HG02938 (cell line): ENCODE results near the gene SHROOM3.

ENCODE experiments used
- ATAC-seq: cut with Tn5 transposase; IDR thresholded peaks from one replicate; pipeline ENCODE4 v1.9.1; 2021; ENCODE audit warnings: mild to moderate bottlenecking, moderate library complexity; ENCODE audit not compliant: unreplicated experiment

SHROOM3 gene

DNA sequence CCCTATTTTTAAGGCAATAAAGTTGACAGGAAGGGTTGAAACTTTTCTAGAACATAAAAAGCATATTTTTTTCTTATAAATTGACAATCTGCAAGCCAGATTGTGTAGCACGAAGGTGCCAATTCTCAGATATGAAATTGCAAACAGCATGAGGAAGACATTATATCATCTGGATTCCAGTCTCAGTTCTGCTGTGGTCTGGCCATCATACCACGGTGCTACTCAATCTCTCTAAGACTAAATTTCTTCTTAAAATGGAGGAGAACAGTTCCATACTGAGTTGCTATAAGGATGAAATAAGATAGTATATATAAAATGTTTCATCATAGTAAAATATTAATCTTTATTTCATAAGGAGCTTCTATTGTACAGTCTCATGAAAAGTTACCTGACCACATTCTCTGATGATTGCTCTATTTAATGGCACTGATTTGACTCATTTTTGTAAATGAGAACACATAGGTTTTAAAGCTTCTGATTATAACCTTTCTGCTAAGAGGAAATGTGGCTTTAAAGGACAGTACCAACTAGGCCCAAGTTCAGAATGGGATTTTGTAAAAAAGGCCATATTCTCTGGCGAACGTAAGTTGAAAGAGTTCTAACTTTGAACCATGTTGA is 127.9 kb downstream of the SHROOM3 start:
- no peak for ATAC-seq

DNA sequence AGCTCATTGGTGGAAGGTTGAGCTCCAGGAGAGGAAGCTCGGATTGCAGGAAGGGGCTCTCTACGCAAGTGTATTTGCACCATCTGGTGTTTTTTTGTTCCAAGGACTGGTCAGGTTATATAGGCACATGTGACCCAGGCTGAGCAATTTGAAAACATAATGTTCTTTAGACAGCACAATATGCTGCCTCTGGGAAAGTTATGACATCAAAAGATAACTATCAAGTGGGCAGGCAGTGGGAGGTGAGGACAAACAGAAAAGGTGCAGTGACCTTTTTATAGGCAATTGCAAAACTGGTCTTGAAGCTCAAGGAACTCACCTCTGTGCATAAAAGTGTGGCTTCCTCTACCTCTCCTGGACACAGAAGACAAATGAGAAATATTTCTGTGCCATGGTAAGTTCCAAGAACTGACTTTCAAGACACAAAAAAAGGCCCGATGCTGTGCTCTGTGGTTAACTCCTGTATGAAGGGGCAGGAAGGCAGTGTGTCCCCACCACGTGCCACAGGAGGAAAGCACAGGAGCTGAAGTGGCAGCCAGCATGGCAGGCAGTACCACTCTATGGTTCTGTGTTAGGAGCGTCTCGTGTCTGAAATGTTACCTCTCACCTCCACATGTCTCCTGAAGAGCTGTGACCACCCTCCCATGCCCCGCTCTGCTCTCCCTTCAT is 128.6 kb downstream of the SHROOM3 start:
- ATAC-seq: no peak

DNA sequence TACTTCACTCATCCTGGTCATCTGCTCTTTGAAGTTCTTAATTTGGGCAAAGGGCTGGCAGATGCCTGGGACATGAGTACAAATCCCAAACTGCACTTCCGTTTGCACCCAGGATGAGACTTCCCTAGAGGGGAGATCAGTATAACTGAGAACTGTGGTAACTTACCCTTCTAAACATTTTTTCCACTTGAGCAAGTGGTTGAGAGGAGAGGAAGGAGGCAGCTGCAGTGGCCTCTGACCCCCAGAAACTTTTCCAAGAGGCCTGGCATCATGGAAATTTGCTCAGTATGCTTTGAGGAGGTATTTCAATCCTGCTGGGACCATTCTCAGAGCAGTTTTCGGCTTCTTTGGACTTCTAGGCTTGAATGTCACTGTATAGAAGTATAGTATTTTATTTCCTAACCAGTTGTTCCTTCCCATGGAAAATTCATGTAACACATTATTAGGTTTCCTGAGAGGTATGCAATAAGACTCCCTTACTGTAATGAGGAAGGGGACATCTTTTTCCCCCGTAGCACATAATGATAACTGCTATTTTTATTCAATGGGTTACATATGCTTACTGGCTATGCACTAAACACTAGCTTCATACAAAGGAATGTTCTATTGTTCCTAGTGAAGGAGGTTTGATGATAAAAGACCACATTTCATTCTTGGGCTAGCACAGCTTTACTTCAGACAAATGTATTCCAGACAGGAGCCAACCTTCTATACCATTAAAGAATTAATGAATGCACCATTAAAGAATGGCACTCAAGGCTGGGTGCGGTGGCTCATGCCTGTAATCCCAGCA is 129.3 kb downstream of the SHROOM3 start:
- ATAC-seq: no peak

DNA sequence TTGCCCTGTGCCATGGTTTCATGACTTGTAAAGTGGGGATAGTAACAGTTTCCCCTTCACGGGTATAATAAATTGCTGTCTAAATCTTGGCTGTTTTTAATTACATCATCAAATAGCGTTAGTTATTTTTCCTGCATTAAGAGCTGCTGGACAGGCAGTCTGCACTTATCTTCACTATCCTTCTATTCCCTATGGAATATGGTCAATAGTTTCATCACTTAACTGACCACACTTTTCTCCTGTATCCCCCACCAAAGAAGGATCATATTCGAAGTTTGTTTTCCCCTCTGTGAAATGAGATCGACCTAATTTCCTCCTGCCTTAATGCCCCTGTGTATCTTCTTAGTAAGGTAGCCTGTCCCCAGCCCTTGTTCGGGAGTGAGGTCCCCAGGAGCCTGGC is 133.2 kb downstream of the SHROOM3 start:
- ATAC-seq: no peak

DNA sequence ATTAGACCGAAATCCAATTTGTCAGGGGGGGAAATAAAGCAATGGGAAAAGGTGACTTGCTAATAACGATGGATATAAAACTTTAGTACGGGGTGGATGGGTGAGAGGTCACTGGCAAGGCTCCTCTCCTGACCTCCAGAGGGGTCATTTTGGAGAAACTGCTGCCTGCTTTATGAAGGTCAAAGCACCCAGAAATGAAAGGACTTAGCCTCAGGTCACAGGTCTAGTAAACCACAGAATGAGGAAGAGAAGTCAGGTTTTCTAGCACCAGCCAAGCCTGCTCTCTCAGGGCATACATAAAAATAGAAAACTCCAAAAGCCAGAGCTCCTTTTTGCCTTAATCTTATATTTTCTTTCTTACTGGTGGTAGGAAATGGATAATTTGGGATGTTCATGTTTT is 134.2 kb downstream of the SHROOM3 start:
- ATAC-seq: no peak

DNA sequence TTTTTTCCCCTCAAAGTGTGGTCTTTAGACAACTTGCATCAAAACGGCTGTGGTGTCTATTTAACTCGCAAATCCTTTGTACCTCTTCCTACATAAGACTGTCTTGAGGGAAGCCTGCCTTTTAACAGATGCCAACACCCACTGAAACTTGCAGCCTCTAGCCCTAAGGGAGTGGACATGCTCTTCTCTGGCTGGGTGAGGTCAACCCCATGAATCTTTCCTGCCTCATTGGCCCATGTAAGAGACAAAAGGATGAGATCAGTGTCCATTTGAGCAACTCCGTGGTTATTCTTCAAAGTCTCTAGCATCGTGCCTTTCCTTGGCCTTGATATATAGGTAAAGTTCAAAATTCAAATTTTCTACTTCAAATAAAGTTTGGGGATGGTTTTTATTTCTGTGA is 134.7 kb downstream of the SHROOM3 start:
- ATAC-seq: no peak

DNA sequence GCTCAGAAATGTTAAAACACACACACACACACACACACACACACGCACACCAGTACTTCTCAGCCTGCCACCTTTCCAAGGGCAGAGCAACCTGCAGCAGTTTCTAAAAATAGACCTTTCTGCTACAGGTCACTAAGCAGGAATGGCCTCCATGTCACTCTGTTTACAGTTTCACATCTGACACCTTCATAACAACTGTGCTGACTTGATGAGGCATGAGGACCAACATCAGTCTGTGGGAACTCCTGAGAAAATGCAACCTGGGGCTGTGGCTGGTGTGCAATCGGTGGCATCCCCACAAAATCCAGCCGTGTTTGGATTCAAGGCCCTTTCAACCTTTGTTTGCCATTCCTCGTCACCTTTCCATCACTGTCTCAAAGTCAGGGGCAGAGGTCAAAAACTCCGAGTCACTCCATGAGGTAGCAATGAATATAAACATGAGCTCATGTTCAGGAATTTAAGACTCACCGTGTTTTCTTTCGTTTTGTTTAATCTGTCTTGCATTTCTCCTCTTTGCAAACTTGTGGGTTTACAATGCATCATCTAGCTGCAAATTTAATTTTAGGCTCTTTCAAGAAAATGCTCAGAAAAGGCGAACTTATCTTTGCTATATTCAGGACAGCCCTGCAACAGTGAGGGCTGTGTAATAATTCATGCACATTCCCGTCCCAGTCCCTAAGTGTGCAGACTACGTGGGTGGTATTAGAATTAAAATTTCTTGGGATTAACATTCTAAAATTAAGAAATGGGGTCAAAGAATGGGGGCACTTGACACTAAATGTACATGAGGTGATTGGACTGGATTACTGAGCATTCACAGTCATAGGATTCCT is 135.3 kb downstream of the SHROOM3 start:
- ATAC-seq: no peak

DNA sequence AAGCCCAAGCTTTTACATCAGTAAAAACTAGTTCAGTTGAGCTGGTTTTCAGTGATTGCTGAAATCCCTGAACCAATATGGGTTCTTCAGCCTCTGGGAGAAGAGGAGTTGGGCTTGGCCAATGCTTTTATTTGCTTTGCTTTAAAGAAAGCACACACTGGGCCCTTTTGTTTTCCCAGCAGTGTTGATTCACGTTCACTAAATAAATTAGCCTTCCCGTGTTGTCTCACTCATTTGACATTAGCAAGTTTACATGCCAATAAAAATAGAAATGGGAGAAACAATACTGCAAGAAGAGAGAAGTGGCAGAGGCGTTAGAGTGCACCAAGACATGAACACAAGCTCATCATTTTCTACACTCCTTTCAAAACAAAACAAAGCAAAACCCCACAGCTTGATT is 136.2 kb downstream of the SHROOM3 start:
- no peak for ATAC-seq

DNA sequence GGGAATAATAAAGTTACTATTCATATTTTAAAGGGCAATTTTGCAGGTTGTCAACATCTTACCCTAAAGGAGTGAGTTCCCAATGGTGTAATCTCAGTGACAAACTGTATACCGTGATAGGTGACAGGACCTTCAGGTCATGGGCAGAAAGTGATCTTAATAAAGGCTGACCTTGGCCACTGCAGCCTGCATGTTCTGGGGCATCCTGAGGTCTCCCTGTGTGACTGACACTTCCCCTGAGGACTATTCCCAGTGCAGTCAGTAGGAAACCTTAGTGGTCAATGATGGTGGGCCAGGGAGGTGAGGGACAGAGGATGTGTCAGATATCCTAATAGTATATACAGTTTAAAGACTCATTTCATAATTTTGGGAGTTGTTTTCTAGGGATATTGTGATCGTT is 137.2 kb downstream of the SHROOM3 start:
- ATAC-seq: no peak

DNA sequence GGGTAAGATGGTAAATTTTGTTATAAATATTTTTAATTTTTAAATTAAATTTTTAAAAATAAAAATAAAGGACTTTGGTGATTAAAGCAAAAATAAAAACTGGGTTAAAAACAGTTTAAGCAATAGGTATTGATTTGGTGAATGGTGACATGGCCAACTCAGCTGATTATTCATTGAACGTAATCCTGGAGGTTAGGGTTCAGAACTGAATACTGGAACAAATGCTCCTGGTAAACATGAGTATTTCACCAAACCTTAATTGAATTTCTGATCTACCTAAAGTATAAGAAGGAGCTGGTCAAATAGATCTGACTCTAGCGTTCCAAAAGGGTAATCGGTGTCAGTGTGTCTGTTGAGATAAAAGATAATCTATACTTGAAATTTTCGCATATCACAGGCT is 141.8 kb downstream of the SHROOM3 start:
- ATAC-seq: no peak

DNA sequence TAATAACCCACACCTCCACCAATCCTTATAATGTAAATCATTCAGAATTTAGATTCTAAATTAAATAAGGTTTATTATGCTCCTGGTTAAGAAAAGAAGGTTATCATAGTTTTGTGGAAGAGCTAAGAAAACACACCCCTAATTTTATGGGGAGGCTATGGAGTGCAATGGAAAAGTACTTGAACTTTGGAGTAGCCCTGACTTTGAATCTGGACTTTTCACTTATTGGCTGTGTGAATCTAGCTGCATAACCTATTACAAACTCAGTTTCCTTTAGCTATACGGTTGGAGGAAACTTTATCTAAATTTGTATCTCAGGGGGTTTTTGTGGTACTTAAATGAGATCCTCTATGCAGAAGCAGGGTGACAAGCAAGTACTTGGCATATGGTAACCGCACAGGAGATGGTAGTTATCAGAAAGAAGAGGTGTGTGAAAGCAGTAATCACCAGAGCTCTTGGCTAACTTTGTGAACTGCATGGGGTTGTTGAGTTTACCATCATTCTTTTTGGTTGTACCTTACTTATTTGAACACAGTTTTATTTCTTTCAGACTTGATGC is 143.1 kb downstream of the SHROOM3 start:
- no peak for ATAC-seq

DNA sequence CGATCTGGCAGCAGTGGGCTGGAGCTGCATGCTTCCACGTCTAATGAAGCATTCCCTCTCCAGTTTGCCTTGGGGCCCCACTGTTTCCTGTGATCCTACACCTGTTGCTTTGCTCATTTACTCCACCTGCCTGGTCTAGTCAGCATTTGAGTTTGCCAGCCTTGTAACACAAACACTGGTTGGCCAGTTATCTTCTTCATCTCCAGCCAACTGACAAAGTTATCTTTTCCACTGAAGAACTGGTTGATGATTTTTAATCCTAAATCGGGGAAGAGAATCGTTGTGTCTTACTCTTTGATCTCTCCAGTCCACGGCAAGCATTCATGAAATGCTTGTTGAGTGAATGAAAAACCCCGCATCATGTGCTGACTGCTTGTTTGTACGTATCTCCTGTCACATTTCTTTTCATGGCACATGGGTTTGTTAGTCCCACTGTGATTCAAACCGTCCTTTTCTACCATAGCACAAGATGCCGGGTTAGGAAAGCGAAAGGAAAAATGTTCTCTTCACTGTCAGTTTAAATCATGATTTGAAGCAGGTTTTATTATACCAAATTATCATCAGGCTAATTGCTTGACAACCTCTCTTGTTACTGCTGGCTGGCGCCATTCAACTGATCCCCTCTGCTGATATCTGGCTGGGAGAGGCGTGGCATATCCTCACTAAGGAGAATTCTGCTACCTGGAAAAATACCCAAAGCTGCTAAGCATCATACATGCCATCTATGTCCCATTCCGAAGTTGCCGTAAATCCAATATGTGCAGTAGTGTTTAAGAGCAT is 144.8 kb downstream of the SHROOM3 start:
- ATAC-seq: no peak

DNA sequence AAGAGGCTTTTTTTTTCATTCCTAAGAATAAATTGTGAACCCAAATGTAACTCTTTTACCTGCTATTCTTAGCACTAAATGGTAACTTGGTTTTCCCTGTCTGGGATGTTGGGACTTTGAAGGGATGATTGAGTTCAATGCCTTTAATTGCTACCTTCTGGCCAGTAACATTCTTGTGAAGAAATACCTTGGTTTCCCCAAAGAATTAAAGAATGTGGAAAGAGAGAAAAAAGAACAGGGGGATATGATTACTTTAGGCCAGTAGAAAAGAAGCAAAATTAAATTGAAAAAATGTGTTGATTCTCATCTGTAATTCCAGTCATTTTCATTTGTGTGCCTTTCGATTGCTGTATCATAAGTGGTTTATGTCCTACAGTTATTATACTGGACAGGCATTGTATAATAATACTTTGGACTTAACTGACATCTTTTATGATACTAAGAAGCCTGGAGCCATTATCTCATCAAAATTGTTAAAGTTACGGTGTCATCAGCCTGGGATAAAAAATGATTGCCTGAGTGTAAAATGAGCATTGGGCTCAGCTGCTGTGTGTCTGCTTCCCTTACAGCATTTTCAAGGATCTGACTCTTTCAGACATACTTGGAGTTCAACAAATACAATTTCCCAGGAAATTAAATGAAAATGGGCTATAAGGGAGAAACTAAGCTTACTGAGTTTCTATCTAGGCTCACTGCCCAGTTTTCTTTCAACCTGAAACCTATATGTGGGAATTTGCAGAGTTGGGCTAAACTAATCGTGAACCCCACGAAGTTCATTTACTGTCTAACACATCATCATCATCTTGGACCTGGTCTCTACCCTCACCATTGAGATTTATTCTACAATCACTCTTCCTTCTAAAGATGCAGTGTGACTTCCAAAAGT is 146.3 kb downstream of the SHROOM3 start:
- no peak for ATAC-seq

DNA sequence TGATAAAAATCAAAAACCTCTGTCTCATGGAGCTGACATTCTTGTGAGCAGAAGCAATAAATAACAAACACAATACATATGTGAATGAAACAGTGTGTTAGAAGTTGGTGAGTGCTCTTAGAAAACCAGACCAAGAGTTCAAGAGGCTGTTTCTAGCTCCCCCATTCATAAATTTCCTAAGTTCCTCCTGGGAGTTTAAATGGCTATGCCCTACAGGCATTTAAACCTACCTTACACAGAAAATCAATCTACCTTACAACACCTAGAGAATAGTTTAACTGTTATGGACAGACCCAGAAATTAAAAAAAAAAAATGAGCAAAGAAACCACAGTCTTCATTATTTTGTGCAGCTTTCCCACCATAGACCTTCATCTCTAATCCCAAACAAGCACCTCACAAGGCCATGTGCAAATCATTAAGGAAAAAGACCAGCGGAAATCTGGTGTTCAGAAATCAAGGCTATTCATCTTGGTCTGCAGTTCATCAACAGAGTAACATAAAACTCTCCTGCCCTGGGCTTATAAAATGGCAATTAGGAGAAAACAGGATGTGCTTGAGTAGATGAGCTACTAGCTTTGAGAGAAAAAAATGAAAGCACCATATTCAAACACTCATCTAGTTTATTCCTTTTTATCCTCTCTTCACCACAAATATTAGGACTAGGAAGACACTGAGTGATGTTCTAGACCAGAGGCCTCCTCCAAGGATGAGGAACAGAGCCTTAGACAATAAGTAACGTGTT is 147.2 kb downstream of the SHROOM3 start:
- ATAC-seq: no peak

DNA sequence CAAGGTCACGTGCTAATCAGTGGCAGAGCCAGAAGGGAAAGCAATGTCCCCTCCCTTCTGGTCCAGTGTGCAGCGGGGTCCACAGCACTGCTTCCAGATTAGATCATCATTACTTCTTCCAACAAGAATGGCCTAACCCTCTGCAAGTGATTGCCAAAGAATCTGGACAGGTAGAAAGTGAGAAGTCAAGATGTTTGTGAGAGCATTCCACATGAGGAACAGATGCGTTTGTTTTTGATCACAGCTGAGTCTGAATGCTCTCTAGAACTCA is 147.7 kb downstream of the SHROOM3 start:
- ATAC-seq: no peak

DNA sequence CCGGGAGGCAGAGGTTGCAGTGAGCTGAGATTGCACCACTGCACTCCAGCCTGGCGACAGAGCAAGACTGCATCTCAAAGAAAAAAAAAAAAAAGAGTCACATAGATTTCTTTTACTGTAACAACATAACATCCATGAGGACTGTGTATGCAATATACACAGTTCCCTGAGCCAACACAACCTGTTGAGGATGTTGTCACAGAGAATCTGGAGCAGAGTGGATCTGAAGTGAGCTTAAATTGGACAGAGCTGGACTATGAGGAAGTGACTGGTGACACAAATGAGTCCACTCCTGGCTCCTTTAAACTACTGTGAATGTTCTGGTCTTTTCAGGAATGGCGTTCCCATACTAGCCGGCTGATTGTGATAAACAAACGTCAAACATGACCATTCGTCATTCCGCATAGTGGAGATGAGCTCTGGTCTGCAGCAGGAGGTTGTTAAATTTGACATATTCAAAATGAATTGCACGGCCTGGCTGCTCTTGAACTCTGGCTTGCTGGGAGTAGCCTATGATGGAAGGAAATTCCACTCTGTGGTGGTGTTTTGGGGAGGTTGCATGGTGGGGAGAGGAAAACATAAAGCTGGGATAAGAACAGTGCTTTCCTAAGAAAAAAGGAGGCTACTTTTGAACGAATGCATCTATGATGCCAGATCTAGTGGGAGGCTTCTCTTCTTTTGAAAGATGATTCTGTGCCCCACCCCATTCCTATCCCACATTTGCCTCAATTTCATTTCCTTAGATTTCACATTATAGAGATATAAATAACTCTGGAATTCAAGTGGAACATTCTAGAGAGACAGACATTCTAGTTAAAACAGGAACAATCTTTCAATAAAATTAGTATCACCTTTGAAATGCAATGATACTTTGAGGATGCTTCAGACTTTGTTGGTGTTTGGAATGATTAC is 149.5 kb downstream of the SHROOM3 start:
- no peak for ATAC-seq

DNA sequence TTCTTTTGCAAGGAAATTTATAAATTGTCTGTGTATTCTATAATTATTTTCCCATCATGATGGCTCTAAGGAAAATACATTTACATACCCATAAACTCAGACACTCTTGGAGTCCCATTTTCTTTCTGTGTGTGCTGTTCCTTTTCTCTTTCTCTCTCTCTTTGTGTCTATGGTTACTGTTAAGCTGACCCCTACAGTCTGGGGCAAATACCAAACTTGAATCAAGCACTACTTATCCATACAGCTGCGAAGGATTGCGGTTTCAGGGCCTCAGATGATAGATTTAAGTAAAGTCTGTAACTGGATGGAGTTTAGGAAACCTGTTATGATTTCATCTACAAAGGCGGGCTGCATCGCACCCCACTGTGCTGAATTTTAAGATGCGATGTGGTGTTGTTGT is 150.2 kb downstream of the SHROOM3 start:
- no peak for ATAC-seq

DNA sequence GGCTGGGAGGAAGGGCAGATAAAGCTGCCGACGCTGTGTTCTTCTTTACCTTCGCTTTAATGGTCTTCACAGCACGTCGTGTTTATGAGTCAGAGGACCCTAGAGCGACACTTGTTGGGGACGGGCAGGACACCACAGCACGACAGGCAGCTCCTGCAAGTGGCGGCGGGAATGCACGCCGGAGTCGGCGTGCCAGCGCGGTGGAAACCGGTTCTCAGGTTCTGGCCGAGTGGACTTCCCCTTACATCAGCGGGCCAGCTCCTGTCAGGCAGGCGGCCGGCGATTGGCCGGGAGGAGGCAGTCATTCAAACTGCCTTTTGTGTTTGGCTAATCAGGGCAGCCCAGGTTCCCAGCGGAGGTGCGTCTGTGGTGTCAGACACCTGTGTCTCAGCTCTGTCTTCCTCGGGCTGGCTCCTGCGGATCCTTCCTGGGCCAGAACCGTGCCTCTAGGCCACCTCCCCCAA is 150.9 kb downstream of the SHROOM3 start:
- ATAC-seq: peak; percentile 58
